RPMI8226 (cell line): Measurements from ENCODE around the gene CEP295NL.

Source experiments
- DNase-seq: peaks from one replicate; pipeline ENCODE4 v3.0.0-alpha.2; 2015

CEP295NL gene

GRCh38 chr17:78861229-78861628, 41.8 kb downstream of the CEP295NL start:
- DNase-seq: no peak

GRCh38 chr17:78859051-78859450, 44.0 kb downstream of the CEP295NL start:
- DNase-seq: no peak

- no peak for DNase-seq
These were observed 45.7 kb downstream of the CEP295NL start for GRCh38 chr17:78857266-78857665.

- no peak for DNase-seq
These were observed 47.3 kb downstream of the CEP295NL start for GRCh38 chr17:78855561-78856165.

GRCh38 chr17:78854508-78854907, 48.5 kb downstream of the CEP295NL start:
- DNase-seq: no peak

DNA sequence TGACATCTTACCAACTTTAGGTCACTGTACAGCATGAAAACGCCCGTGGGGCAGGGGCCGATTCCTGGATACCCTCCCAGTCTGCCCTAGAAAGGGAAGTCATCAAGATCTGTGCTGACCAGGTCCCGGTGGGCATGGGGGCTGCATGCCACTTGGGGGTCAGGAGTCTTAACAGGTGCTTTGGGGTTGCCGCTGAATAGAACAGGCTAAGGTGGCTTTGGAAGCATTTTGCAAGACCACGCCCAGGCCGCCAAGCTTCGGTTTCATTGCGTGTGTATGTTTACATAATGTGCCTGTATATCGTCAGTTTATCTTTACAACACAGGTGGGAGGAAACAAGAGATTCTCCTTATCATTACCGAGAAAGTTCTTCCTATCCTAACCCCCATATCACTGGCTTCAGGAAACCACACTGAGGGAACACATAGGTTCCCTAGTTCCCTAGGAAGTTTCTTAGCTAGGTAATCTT, 49.0 kb downstream of the CEP295NL start:
- DNase-seq: no peak

DNA sequence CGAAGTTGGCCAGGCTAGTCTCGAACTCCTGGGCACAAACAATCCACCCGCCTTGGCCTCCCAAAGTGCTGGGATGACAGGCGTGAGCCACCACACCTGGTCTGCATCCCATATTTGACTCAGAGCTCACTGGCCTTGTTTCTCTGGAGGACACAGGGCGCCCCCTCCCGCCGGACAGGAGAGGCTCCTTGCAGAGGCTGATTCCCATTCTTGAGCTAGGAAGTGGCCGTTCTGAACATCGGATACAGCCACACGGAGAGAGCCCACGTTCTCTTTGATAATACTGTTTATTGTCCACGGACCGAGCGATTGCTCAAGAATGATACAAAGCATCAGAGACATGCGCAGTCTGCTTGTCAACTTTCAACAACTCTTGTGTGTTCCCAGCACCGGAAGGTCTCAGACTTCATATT, 50.3 kb downstream of the CEP295NL start:
- DNase-seq: no peak

- DNase-seq: no peak
These were observed 54.0 kb downstream of the CEP295NL start for GRCh38 chr17:78849026-78849425.

DNA sequence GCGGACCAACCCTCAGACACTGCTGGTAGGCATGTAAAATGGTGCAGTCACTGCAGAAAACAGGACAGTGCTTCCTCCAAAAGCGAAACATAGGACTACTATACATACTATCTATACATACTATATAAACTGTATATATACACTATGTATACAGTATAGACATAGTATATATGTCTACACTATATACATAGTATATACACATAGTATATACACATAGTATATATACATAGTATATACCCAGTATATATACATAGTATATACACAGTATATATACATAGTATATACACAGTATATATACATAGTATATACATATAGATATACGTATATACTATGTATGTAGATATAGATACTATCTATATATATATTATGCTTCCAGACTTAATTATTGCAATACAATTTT, 55.9 kb downstream of the CEP295NL start:
- DNase-seq: no peak

GRCh38 chr17:78844301-78845005, 58.5 kb downstream of the CEP295NL start:
- DNase-seq: no peak

DNA sequence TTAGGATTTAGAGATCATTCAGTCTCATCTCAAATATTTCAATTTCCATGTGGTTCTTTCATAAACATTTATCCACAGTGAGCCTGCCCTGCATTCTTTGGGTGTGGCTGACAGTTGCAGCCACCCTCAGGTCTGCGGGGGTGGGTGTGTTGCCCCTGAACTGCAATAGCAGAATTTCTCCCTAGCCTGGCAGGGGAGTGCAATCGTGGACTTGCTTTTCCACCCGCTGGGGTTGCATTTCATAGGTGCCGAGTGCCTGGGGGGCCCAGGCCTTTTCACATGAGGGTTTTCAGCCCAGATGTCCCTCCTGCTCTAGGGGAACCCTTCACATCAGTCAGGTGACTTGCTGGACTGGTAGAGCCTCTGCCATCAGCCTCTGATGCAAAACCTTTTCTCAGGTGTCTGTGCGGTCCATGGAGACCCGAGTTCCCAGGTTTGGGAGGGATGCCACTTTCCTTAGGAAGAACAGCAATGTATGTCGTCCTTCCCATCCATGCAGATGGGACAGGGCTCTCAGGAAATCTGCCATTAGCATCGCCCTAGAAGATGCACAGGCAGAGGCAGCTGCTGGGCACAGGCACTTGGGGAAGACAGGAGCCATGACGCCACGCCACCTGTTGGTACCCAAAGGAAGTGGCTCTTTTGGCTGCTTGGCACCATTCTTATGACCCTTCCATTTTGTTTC, 60.0 kb downstream of the CEP295NL start:
- peak; percentile 75 for DNase-seq

- peak; percentile 100 for DNase-seq
These were observed 62.0 kb downstream of the CEP295NL start, which contains the start of gene USP36 for GRCh38 chr17:78840780-78841611. Gene USP36 (minus strand): TSS chr17:78840814. CDS start chr17:78836363, 4,451 bp downstream.
